Frontal cortex (tissue), 4 donors: ENCODE data around the gene FKRP. TPM values are rescaled to one million over a fixed set of nuclear protein-coding genes. Genes with fewer than 3 reads are reported as not detected.

Experiments used
- DNase-seq, 2 donors: peaks; one replicate each; pipeline ENCODE4 v3.0.0; 2012; ENCODE audit warnings: low spot score in 2 of 2
- FAIRE-seq: peaks from 2 replicates; lab custom pipeline; 2012; peaks lifted over from hg19 to GRCh38; lab: Jason Lieb, UNC
- total RNA-seq: library from RNA; depleted of rRNA; stranded (reverse); fragments of >200 nt; gene quantifications from one replicate; pipeline ENCODE4 v1.2.3, GENCODE V29; 2014
- donor health status: control.
- donor health status: control.
- donor health status: control.

The FKRP gene
- total RNA-seq, 1 donor from 2014 or later = 12.6 TPM

- FAIRE-seq = no peak
- DNase-seq = no peak
Measured at GRCh38 chr19:46718157-46718933, 27.5 kb upstream of the FKRP start.

GRCh38 chr19:46718934-46719622, 26.8 kb upstream of the FKRP start:
- DNase-seq = no peak
- no peak for FAIRE-seq

GRCh38 chr19:46719629-46720502, 26.0 kb upstream of the FKRP start:
- DNase-seq (no peak), FAIRE-seq (no peak)

GRCh38 chr19:46720503-46721239, 25.2 kb upstream of the FKRP start:
- no peak for DNase-seq
- no peak for FAIRE-seq

GRCh38 chr19:46721269-46722003, 24.4 kb upstream of the FKRP start:
- no peak for DNase-seq
- no peak for FAIRE-seq

- FAIRE-seq (no peak), DNase-seq (no peak)
Measured at GRCh38 chr19:46722004-46722380, 23.9 kb upstream of the FKRP start.

- FAIRE-seq (no peak), DNase-seq (no peak)
Measured at GRCh38 chr19:46722421-46723022, 23.3 kb upstream of the FKRP start.

GRCh38 chr19:46723023-46723461, 22.8 kb upstream of the FKRP start:
- no peak for DNase-seq
- no peak for FAIRE-seq

GRCh38 chr19:46723471-46723870, 22.4 kb upstream of the FKRP start:
- DNase-seq (no peak), FAIRE-seq (no peak)

- no peak for DNase-seq
- no peak for FAIRE-seq
Measured at GRCh38 chr19:46724468-46724867, 21.4 kb upstream of the FKRP start.

- FAIRE-seq (no peak), DNase-seq (no peak)
Measured at GRCh38 chr19:46725036-46725820, 20.6 kb upstream of the FKRP start.

GRCh38 chr19:46725859-46726393, 19.9 kb upstream of the FKRP start:
- FAIRE-seq = no peak
- no peak for DNase-seq

GRCh38 chr19:46726551-46726950, 19.3 kb upstream of the FKRP start:
- DNase-seq (no peak), FAIRE-seq (no peak)

- FAIRE-seq (no peak), DNase-seq (no peak)
Measured at GRCh38 chr19:46726971-46727501, 18.8 kb upstream of the FKRP start.

- no peak for FAIRE-seq
- no peak for DNase-seq
Measured at GRCh38 chr19:46727757-46728156, 18.1 kb upstream of the FKRP start.

- no peak for FAIRE-seq
- DNase-seq = no peak
Measured at GRCh38 chr19:46728208-46728607, 17.6 kb upstream of the FKRP start.

- FAIRE-seq (no peak), DNase-seq (peak; percentile 74 to 90)
Measured at GRCh38 chr19:46728693-46729339, 17.0 kb upstream of the FKRP start.
